WTC11 (cell line): ENCODE measurements around the gene COL27A1.

Experiments
- AFF4 ChIP-seq: sonication (generic); formaldehyde crosslinking; IDR thresholded peaks from 2 replicates; pipeline ENCODE4 v1.8.1; 2023; ENCODE audit warnings: mild to moderate bottlenecking, missing genetic modification reagents, borderline replicate concordance
- ATF6 ChIP-seq: sonication (generic); formaldehyde crosslinking; IDR thresholded peaks from 2 replicates; pipeline ENCODE4 v1.8.1; 2023; ENCODE audit warnings: mild to moderate bottlenecking, missing genetic modification reagents
- CTCF ChIP-seq: fragments of 200-600 bp; IDR thresholded peaks from 2 replicates; pipeline ENCODE4 v1.8.0; 2022; ENCODE audit warnings: antibody characterized with exemption
- E2F4 ChIP-seq: sonication (generic); formaldehyde crosslinking; IDR thresholded peaks from 2 replicates; pipeline ENCODE4 v1.8.1; 2022; ENCODE audit warnings: low read depth, mild to moderate bottlenecking, moderate library complexity, missing genetic modification reagents, borderline replicate concordance
- FOXJ3 ChIP-seq: sonication (generic); formaldehyde crosslinking; IDR thresholded peaks from 2 replicates; pipeline ENCODE4 v1.9.0; 2021; ENCODE audit warnings: missing genetic modification reagents, mild to moderate bottlenecking, borderline replicate concordance
- IRF1 ChIP-seq: sonication (generic); formaldehyde crosslinking; IDR thresholded peaks from 2 replicates; pipeline ENCODE4 v1.8.0; 2023; ENCODE audit warnings: missing genetic modification reagents
- JUN ChIP-seq: sonication (generic); formaldehyde crosslinking; IDR thresholded peaks from 2 replicates; pipeline ENCODE4 v1.8.0; 2023; ENCODE audit warnings: mild to moderate bottlenecking, missing genetic modification reagents
- MAX ChIP-seq: sonication (generic); formaldehyde crosslinking; IDR thresholded peaks from 2 replicates; pipeline ENCODE4 v1.8.0; 2022; ENCODE audit warnings: mild to moderate bottlenecking, missing genetic modification reagents
- NR2C2 ChIP-seq: sonication (generic); formaldehyde crosslinking; IDR thresholded peaks from 2 replicates; pipeline ENCODE4 v1.8.0; 2022; ENCODE audit warnings: mild to moderate bottlenecking, missing genetic modification reagents
- TEAD4 ChIP-seq: sonication (generic); formaldehyde crosslinking; IDR thresholded peaks from 2 replicates; pipeline ENCODE4 v1.8.0; 2022; ENCODE audit warnings: mild to moderate bottlenecking, missing genetic modification reagents
- ZNF396 ChIP-seq: fragments of 250-450 bp; sonication (Bioruptor Pico); IDR thresholded peaks from 2 replicates; pipeline ENCODE4 v1.8.0; 2021; ENCODE audit warnings: mild to moderate bottlenecking, moderate library complexity, borderline replicate concordance

GRCh38 chr9:114347675-114348074, 192.3 kb downstream of the COL27A1 start:
- TF ChIP-seq TEAD4 (CRISPR knock-in tag): no peak
- TF ChIP-seq CTCF: no peak
- TF ChIP-seq JUN: no peak
- TF ChIP-seq NR2C2 (CRISPR knock-in tag): no peak
- TF ChIP-seq ATF6 (CRISPR knock-in tag): no peak
- no peak for TF ChIP-seq AFF4
- TF ChIP-seq FOXJ3 (CRISPR knock-in tag): no peak
- TF ChIP-seq E2F4 (CRISPR knock-in tag): no peak
- no peak for TF ChIP-seq IRF1 (CRISPR knock-in tag)
- no peak for TF ChIP-seq ZNF396
- no peak for TF ChIP-seq MAX (CRISPR knock-in tag)
